ENCODE measurements around the gene TMEM208.

GRCh38 chr16:67181346-67181745 lies 45.6 kb upstream of the TMEM208 start:
- TF ChIP-seq POLR2A (IDR thresholded peaks at IDR 0.05; ENCODE audit: control extremely low read depth in 1 of 2, low read depth in 2 of 2, low read length in 2 of 2) = no peak
- no peak for TF ChIP-seq EZH2 (IDR thresholded peaks at IDR 0.05; ENCODE audit: low read depth, low read length, severe bottlenecking)
- no peak for TF ChIP-seq FOSL1 (IDR thresholded peaks at IDR 0.05; ENCODE audit: insufficient read depth, low read depth, low read length)
- TF ChIP-seq EP300 (IDR thresholded peaks at IDR 0.05; ENCODE audit: borderline replicate concordance in 1 of 2, low read depth in 2 of 2, low read length in 2 of 2) = no peak
- no peak for TF ChIP-seq USF2 (IDR thresholded peaks at IDR 0.05; ENCODE audit: low read length)
- TF ChIP-seq SUZ12 (IDR thresholded peaks at IDR 0.05; ENCODE audit: low read length) = no peak
- TF ChIP-seq, protein P1, sequence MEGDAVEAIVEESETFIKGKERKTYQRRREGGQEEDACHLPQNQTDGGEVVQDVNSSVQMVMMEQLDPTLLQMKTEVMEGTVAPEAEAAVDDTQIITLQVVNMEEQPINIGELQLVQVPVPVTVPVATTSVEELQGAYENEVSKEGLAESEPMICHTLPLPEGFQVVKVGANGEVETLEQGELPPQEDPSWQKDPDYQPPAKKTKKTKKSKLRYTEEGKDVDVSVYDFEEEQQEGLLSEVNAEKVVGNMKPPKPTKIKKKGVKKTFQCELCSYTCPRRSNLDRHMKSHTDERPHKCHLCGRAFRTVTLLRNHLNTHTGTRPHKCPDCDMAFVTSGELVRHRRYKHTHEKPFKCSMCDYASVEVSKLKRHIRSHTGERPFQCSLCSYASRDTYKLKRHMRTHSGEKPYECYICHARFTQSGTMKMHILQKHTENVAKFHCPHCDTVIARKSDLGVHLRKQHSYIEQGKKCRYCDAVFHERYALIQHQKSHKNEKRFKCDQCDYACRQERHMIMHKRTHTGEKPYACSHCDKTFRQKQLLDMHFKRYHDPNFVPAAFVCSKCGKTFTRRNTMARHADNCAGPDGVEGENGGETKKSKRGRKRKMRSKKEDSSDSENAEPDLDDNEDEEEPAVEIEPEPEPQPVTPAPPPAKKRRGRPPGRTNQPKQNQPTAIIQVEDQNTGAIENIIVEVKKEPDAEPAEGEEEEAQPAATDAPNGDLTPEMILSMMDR (IDR thresholded peaks at IDR 0.05; ENCODE audit: control extremely low read depth in 1 of 3, insufficient read depth in 1 of 3, low read depth in 1 of 3, low read length in 3 of 3) = no peak
- TF ChIP-seq SP1 (IDR thresholded peaks at IDR 0.05; ENCODE audit: low read depth, low read length) = no peak
- TF ChIP-seq, protein P2, sequence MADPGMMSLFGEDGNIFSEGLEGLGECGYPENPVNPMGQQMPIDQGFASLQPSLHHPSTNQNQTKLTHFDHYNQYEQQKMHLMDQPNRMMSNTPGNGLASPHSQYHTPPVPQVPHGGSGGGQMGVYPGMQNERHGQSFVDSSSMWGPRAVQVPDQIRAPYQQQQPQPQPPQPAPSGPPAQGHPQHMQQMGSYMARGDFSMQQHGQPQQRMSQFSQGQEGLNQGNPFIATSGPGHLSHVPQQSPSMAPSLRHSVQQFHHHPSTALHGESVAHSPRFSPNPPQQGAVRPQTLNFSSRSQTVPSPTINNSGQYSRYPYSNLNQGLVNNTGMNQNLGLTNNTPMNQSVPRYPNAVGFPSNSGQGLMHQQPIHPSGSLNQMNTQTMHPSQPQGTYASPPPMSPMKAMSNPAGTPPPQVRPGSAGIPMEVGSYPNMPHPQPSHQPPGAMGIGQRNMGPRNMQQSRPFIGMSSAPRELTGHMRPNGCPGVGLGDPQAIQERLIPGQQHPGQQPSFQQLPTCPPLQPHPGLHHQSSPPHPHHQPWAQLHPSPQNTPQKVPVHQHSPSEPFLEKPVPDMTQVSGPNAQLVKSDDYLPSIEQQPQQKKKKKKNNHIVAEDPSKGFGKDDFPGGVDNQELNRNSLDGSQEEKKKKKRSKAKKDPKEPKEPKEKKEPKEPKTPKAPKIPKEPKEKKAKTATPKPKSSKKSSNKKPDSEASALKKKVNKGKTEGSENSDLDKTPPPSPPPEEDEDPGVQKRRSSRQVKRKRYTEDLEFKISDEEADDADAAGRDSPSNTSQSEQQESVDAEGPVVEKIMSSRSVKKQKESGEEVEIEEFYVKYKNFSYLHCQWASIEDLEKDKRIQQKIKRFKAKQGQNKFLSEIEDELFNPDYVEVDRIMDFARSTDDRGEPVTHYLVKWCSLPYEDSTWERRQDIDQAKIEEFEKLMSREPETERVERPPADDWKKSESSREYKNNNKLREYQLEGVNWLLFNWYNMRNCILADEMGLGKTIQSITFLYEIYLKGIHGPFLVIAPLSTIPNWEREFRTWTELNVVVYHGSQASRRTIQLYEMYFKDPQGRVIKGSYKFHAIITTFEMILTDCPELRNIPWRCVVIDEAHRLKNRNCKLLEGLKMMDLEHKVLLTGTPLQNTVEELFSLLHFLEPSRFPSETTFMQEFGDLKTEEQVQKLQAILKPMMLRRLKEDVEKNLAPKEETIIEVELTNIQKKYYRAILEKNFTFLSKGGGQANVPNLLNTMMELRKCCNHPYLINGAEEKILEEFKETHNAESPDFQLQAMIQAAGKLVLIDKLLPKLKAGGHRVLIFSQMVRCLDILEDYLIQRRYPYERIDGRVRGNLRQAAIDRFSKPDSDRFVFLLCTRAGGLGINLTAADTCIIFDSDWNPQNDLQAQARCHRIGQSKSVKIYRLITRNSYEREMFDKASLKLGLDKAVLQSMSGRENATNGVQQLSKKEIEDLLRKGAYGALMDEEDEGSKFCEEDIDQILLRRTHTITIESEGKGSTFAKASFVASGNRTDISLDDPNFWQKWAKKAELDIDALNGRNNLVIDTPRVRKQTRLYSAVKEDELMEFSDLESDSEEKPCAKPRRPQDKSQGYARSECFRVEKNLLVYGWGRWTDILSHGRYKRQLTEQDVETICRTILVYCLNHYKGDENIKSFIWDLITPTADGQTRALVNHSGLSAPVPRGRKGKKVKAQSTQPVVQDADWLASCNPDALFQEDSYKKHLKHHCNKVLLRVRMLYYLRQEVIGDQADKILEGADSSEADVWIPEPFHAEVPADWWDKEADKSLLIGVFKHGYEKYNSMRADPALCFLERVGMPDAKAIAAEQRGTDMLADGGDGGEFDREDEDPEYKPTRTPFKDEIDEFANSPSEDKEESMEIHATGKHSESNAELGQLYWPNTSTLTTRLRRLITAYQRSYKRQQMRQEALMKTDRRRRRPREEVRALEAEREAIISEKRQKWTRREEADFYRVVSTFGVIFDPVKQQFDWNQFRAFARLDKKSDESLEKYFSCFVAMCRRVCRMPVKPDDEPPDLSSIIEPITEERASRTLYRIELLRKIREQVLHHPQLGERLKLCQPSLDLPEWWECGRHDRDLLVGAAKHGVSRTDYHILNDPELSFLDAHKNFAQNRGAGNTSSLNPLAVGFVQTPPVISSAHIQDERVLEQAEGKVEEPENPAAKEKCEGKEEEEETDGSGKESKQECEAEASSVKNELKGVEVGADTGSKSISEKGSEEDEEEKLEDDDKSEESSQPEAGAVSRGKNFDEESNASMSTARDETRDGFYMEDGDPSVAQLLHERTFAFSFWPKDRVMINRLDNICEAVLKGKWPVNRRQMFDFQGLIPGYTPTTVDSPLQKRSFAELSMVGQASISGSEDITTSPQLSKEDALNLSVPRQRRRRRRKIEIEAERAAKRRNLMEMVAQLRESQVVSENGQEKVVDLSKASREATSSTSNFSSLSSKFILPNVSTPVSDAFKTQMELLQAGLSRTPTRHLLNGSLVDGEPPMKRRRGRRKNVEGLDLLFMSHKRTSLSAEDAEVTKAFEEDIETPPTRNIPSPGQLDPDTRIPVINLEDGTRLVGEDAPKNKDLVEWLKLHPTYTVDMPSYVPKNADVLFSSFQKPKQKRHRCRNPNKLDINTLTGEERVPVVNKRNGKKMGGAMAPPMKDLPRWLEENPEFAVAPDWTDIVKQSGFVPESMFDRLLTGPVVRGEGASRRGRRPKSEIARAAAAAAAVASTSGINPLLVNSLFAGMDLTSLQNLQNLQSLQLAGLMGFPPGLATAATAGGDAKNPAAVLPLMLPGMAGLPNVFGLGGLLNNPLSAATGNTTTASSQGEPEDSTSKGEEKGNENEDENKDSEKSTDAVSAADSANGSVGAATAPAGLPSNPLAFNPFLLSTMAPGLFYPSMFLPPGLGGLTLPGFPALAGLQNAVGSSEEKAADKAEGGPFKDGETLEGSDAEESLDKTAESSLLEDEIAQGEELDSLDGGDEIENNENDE (IDR thresholded peaks at IDR 0.05; ENCODE audit: insufficient replicate concordance, low read length) = no peak
- TF ChIP-seq ZNF274 (IDR thresholded peaks at IDR 0.05; ENCODE audit: borderline replicate concordance, extremely low read depth, low read length) = no peak
